GM13977 (cell line): ENCODE data around the gene PDE2A.

ENCODE experiments used
- DNase-seq: peaks from one replicate; pipeline ENCODE4 v3.0.0; 2012; ENCODE audit warnings: low spot score
- CTCF ChIP-seq: IDR thresholded peaks from 2 replicates; pipeline ENCODE4 v1.5.1; 2012; ENCODE audit warnings: mild to moderate bottlenecking, control low read depth; ENCODE audit not compliant: insufficient read depth; ENCODE audit errors: extremely low read depth, missing control alignments
- in situ Hi-C: fragments of 300-500 bp; cut with MboI; formaldehyde crosslinking; loops from one replicate; pipeline ENCODE4 v1.12.0; 2022; ENCODE audit warnings: low sequenced_read_pairs, low pct_unique_long_range_greater_than_20kb, mixed read lengths, inconsistent platforms; ENCODE audit not compliant: unreplicated experiment

Gene PDE2A

GRCh38 chr11:72605973-72606747 lies 68.1 kb downstream of the PDE2A start:
- TF ChIP-seq CTCF = no peak
- no peak for DNase-seq
- in situ Hi-C loops = no loop called here

GRCh38 chr11:72604256-72604655 lies 70.0 kb downstream of the PDE2A start:
- in situ Hi-C loops = no loop called here
- TF ChIP-seq CTCF = no peak
- DNase-seq = no peak

GRCh38 chr11:72602250-72602904 lies 71.8 kb downstream of the PDE2A start:
- TF ChIP-seq CTCF = no peak
- in situ Hi-C loops = no loop called here
- no peak for DNase-seq

- TF ChIP-seq CTCF = no peak
- in situ Hi-C loops = no loop called here
Measured at GRCh38 chr11:72600557-72600956, 73.7 kb downstream of the PDE2A start.

GRCh38 chr11:72599325-72600117 lies 74.7 kb downstream of the PDE2A start:
- in situ Hi-C loops = no loop called here
- TF ChIP-seq CTCF = no peak
- DNase-seq = no peak

More at GRCh38 chr11:72600557-72600956, 73.7 kb downstream of the PDE2A start:
- DNase-seq = no peak

GRCh38 chr11:72598906-72599305 lies 75.3 kb downstream of the PDE2A start:
- in situ Hi-C loops = no loop called here
- peak; percentile 18 for TF ChIP-seq CTCF
- DNase-seq = no peak
